ENCODE results near the gene MYO3B. TPM values are rescaled to one million over a fixed set of nuclear protein-coding genes. Genes with fewer than 3 reads are reported as not detected.

Gene MYO3B
- total RNA-seq, 1 donor from 2014 or later, result 0.17 TPM

DNA sequence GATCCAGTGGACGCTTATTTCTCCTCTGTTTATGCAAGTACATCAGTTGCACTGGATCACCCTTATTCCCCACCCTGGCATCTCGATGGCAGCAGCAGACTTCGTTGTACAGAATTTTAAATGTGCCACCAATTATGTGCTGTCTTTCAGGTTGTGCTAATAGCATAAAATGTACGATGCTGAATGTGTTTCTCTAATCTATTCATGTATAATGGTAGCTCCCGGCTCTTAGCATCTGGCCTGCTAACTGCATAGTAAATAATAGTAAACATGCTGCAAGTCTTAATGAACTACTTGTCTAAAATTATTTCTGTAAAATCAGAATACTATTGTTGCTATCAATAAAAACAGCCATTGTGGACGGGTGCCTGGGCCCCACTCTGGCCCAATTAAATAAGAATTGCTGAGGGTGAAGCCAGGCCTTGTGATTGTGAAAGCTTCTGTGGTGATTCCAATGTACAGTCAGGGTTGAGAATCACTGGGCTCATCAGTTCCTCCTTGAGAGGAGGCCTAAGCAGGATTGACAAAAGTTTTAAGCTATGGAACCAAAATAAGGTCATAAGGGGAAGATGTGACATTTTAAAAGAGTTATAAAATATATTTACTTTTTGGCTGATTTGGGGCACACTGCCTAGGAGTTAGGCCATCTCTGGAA is 14.4 kb upstream of the MYO3B start:
- no peaks in the 10 kb centered on the region for H3K9me3 ChIP-seq
- no peaks in the 10 kb centered on the region for H3K4me1 ChIP-seq
- no peak overlapping the region for H3K4me3 ChIP-seq
- no peaks in the 10 kb centered on the region for H3K36me3 ChIP-seq
- DNase-seq (no peak), ATAC-seq (no peak)
- no peak overlapping the region for H3K27ac ChIP-seq
- no peaks in the 10 kb centered on the region for H3K27me3 ChIP-seq
- intact Hi-C loops (cut with DNase I), result no loop called here
- TF ChIP-seq, protein P1, sequence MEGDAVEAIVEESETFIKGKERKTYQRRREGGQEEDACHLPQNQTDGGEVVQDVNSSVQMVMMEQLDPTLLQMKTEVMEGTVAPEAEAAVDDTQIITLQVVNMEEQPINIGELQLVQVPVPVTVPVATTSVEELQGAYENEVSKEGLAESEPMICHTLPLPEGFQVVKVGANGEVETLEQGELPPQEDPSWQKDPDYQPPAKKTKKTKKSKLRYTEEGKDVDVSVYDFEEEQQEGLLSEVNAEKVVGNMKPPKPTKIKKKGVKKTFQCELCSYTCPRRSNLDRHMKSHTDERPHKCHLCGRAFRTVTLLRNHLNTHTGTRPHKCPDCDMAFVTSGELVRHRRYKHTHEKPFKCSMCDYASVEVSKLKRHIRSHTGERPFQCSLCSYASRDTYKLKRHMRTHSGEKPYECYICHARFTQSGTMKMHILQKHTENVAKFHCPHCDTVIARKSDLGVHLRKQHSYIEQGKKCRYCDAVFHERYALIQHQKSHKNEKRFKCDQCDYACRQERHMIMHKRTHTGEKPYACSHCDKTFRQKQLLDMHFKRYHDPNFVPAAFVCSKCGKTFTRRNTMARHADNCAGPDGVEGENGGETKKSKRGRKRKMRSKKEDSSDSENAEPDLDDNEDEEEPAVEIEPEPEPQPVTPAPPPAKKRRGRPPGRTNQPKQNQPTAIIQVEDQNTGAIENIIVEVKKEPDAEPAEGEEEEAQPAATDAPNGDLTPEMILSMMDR (IDR thresholded peaks at IDR 0.05), result no peak

DNA sequence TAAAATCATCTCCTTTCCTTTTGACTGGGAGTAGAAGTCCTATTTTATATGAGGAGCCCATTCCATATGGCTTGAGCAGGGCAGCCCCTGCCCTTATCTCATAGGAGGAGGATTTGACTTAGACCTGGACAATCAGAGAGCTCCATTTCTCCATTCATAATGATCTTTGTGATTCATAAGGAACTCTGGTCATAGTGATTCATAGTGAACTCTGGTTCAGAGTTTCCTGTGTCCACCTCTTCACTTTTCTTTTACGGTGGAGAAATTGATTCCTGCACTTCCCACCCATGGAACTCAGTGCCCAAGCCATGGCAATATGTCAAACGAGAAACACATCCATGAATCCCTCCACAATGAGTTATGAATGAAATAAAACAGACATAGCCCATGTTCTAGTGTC is 12.8 kb upstream of the MYO3B start:
- H3K4me3 ChIP-seq, result no peak overlapping the region
- no peaks in the 10 kb centered on the region for H3K36me3 ChIP-seq
- no peaks in the 10 kb centered on the region for H3K9me3 ChIP-seq
- H3K27ac ChIP-seq, result no peak overlapping the region
- intact Hi-C loops (cut with DNase I), result no loop called here
- no peaks in the 10 kb centered on the region for H3K4me1 ChIP-seq
- ATAC-seq, result no peak
- H3K27me3 ChIP-seq, result no peaks in the 10 kb centered on the region
- TF ChIP-seq, protein P1 (IDR thresholded peaks at IDR 0.05), result no peak
- DNase-seq, result no peak

DNA sequence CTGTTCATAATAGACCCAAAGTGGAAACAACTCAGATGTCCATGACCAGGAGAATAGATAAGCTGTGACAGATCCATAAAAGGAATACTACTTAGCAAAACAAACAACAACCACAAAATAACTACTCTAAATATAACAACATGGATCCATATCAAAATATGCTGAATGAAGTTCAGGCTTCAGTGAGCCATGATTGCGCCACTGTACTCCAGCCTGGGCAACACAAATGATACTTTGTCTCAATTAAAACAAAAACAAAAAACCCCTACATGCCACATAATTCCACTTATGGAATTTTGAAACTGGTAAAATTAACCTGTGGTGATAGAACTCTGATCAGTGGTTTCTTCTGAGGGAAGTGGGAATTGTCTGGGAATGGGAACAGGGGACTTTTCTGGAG is 11.2 kb upstream of the MYO3B start:
- TF ChIP-seq, protein P1 (IDR thresholded peaks at IDR 0.05), result no peak
- Histone ChIP-seq H3K27me3 (no peaks in the 10 kb centered on the region), H3K27ac (no peak overlapping the region), H3K4me3 (no peak overlapping the region), H3K4me1 (no peaks in the 10 kb centered on the region), H3K9me3 (no peaks in the 10 kb centered on the region), H3K36me3 (no peaks in the 10 kb centered on the region)
- ATAC-seq (no peak), DNase-seq (no peak)
- intact Hi-C loops (cut with DNase I), result no loop called here

DNA sequence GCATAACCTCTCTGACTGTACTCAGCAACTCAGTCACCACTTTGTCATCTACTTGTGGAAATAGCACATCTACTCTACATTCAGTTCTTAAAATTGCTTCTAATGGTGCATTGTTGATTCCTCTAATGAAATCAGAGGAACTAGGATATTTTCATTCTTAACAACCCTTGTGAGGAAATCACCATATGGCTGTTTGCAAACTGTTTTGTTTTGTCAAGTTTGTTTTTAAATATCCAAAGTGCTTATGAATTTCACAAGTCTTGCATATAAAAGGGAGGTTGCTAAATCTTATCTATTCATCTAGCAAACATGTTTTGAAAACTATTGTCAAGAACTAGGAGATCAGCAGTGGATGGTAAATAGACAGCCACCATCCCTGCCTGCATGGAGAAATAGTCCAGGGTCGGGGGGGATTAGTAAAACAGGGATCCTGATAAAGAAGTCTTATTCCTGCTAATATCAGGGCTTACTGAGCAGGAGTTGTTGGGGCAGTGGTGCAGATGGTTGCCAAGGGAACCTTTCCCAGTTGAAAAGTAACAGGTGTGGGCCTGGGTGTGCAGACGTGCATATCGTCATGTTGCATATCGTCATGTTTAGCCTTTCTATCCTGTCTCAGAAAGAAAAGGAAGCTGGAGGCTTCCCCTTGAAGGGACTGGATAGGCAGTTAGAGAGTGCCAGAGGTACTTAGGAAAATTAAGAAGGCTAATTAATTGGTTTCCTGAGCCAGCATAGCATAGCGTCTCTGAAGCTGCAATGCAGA is 7.5 kb upstream of the MYO3B start:
- Histone ChIP-seq H3K9me3 (no peaks in the 10 kb centered on the region), H3K36me3 (no peaks in the 10 kb centered on the region), H3K27me3 (no peaks in the 10 kb centered on the region), H3K4me3 (no peak overlapping the region), H3K4me1 (no peaks in the 10 kb centered on the region), H3K27ac (no peak overlapping the region)
- DNase-seq (no peak), ATAC-seq (no peak)
- TF ChIP-seq, protein P1 (IDR thresholded peaks at IDR 0.05), result no peak
- intact Hi-C loops (cut with DNase I), result no loop called here

DNA sequence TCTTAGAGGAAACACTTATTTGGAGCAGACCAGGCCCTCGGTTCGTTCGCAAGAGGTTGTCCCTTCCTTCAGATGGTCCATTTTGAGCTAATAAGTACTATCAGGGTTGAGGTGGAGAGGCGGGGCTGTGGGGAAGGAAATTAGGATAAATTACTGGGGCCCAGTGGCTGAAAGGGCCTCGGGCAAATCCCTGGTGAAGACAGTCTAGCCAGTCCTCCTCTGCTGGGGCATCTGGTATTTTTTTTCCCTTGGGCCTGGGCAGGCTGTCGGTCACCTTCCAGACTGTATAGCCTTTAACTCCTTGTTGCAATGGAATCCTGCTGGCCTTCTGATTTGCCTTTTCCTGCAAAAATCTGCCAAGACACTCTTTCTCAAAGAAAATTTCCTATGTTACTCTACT is 1.7 kb upstream of the MYO3B start:
- Histone ChIP-seq H3K9me3 (no peaks in the 10 kb centered on the region), H3K4me3 (no peak overlapping the region), H3K4me1 (no peaks in the 10 kb centered on the region), H3K27me3 (no peaks in the 10 kb centered on the region), H3K27ac (no peak overlapping the region), H3K36me3 (no peaks in the 10 kb centered on the region)
- intact Hi-C loops (cut with DNase I), result no loop called here
- DNase-seq (no peak), ATAC-seq (no peak)
- TF ChIP-seq, protein P1 (IDR thresholded peaks at IDR 0.05), result no peak

All from upper lobe of right lung (tissue), 1 donor.